Keratinocyte (primary cell): ENCODE measurements around the gene ONECUT1. TPM values are rescaled to one million over a fixed set of nuclear protein-coding genes. Genes with fewer than 3 reads are reported as not detected.
"Not testable (repeated sequence)": the region's sequence is repeated elsewhere in the genome, so short reads cannot be mapped to it uniquely, and the experiment has no call there.

Experiments used
- DNase-seq: peaks from one replicate; pipeline ENCODE4 v3.0.0-alpha.2; 2011; ENCODE audit warnings: low read depth, missing footprints, low spot score
- FAIRE-seq: peaks from 2 replicates; lab custom pipeline; 2011; peaks lifted over from hg19 to GRCh38; lab: Jason Lieb, UNC
- H2AFZ ChIP-seq: 2 replicates; pipeline ENCODE4 v1.6.0; 2012; ENCODE audit warnings: low read length, control low read depth, inconsistent platforms; ENCODE audit not compliant: control insufficient read depth
- H3K27ac ChIP-seq: 2 replicates; pipeline ENCODE4 v1.5.1; 2011; ENCODE audit warnings: low read length; ENCODE audit not compliant: control insufficient read depth, insufficient read depth
- H3K27me3 ChIP-seq: 3 replicates; pipeline ENCODE4 v1.6.0; 2011; ENCODE audit warnings: low read length; ENCODE audit not compliant: control insufficient read depth, insufficient read depth; ENCODE audit errors: extremely low read depth
- H3K36me3 ChIP-seq, 2 experiments: 2 replicates in 1 of 2; 3 replicates in 1 of 2; pipeline ENCODE4 v1.5.1; 2011; ENCODE audit warnings: low read length in 2 of 2, mild to moderate bottlenecking in 1 of 2; ENCODE audit not compliant: control insufficient read depth in 2 of 2, insufficient read depth in 2 of 2; ENCODE audit errors: extremely low read depth in 1 of 2
- H3K4me1 ChIP-seq: 3 replicates; pipeline ENCODE4 v1.5.1; 2011; ENCODE audit warnings: low read length; ENCODE audit not compliant: control insufficient read depth, insufficient read depth; ENCODE audit errors: extremely low read depth
- H3K4me2 ChIP-seq: 3 replicates; pipeline ENCODE4 v1.6.0; 2011; ENCODE audit warnings: low read depth, low read length; ENCODE audit not compliant: control insufficient read depth, insufficient read depth; ENCODE audit errors: extremely low read depth
- H3K4me3 ChIP-seq, 3 experiments: fragments of 200-600 bp in 1 of 3; sonication (generic) in 1 of 3; 2 replicates in 2 of 3; 3 replicates in 1 of 3; pipeline ENCODE4 v1.5.1; 2011 to 2016; ENCODE audit warnings: low read length in 3 of 3, mild to moderate bottlenecking in 3 of 3, control low read depth in 2 of 3, inconsistent platforms in 1 of 3, low read depth in 1 of 3, mixed read lengths in 1 of 3, mixed run types in 1 of 3, moderate library complexity in 1 of 3; ENCODE audit not compliant: control insufficient read depth in 2 of 3, insufficient read depth in 2 of 3; ENCODE audit errors: extremely low read depth in 1 of 3
- H3K79me2 ChIP-seq: 2 replicates; pipeline ENCODE4 v1.6.0; 2012; ENCODE audit warnings: low read length; ENCODE audit not compliant: control insufficient read depth, insufficient read depth
- H3K9ac ChIP-seq: 3 replicates; pipeline ENCODE4 v1.6.0; 2011; ENCODE audit warnings: low read length; ENCODE audit not compliant: control insufficient read depth, insufficient read depth; ENCODE audit errors: extremely low read depth
- H3K9me1 ChIP-seq: 3 replicates; pipeline ENCODE4 v1.6.0; 2011; ENCODE audit warnings: low read length; ENCODE audit not compliant: control insufficient read depth, insufficient read depth; ENCODE audit errors: extremely low read depth
- H3K9me3 ChIP-seq: 2 replicates; pipeline ENCODE4 v1.5.1; 2012; ENCODE audit warnings: low read depth, low read length; ENCODE audit not compliant: control insufficient read depth
- H4K20me1 ChIP-seq: 3 replicates; pipeline ENCODE4 v1.6.0; 2011; ENCODE audit warnings: low read length; ENCODE audit not compliant: control insufficient read depth, insufficient read depth; ENCODE audit errors: extremely low read depth
- EZH2 ChIP-seq: IDR thresholded peaks from one replicate; pipeline ENCODE4 v1.6.1; 2012; ENCODE audit warnings: inconsistent platforms, mild to moderate bottlenecking, low read length, moderate library complexity
- dilution Hi-C: fragments of 300-500 bp; cut with MboI; formaldehyde crosslinking; loops from one replicate; pipeline ENCODE4 v1.7.0; 2020; ENCODE audit warnings: low sequenced_read_pairs; ENCODE audit not compliant: extremely low pct_ligation_motif_present
- polyA plus RNA-seq, 5 experiments: library from polyadenylated mRNA; depleted of rRNA in 3 of 5; stranded (reverse) in 3 of 5; stranded (forward) in 1 of 5; unstranded in 1 of 5; fragments of >200 nt; gene quantifications; 1 replicate in 1 of 5; 2 replicates in 3 of 5; 3 replicates in 1 of 5; pipeline versions ENCODE4 v1.2.1 to v1.2.3, GENCODE V29; 2011 to 2012; ENCODE audit warnings: missing spikeins in 2 of 5, low read depth in 1 of 5, low replicate concordance in 1 of 5
- TF ChIP-seq, protein P1 (sequence below), 3 experiments: IDR thresholded peaks in 1 of 3; conservative IDR thresholded peaks in 1 of 3; optimal IDR thresholded peaks in 1 of 3; 2 replicates in 2 of 3; 3 replicates in 1 of 3; pipeline versions ENCODE3 to v1.5.1; 2011; ENCODE audit warnings: low read length in 3 of 3, mild to moderate bottlenecking in 3 of 3, moderate library complexity in 2 of 3, control low read depth in 1 of 3, inconsistent platforms in 1 of 3; ENCODE audit not compliant: insufficient read depth in 2 of 3; ENCODE audit errors: extremely low read depth in 1 of 3

The ONECUT1 gene
- polyA plus RNA-seq, 1 donor (not counting 4 experiments of a cell fraction or from before 2014, with no cell fraction given), result not detected

DNA sequence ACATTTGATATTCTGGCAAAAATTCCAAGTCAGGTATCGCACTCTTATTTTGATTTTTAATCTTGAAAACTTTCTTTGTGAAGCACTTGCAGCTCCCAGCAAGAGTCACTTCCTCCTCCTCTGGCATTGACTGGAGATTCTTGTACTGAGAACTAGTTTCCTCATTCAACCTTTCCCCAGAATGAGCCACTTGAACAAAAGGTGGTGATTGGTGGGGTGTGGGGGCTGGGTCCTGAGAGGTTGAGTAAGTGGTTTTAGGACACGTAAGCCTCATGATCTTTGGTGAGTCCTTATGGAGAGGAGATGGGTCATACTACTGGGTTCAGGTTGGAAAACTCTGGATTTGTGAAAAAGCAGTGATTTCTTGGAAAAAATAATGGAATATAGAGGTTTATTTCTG lies 32.3 kb upstream of the ONECUT1 start:
- no peak for TF ChIP-seq EZH2
- TF ChIP-seq, protein P1, sequence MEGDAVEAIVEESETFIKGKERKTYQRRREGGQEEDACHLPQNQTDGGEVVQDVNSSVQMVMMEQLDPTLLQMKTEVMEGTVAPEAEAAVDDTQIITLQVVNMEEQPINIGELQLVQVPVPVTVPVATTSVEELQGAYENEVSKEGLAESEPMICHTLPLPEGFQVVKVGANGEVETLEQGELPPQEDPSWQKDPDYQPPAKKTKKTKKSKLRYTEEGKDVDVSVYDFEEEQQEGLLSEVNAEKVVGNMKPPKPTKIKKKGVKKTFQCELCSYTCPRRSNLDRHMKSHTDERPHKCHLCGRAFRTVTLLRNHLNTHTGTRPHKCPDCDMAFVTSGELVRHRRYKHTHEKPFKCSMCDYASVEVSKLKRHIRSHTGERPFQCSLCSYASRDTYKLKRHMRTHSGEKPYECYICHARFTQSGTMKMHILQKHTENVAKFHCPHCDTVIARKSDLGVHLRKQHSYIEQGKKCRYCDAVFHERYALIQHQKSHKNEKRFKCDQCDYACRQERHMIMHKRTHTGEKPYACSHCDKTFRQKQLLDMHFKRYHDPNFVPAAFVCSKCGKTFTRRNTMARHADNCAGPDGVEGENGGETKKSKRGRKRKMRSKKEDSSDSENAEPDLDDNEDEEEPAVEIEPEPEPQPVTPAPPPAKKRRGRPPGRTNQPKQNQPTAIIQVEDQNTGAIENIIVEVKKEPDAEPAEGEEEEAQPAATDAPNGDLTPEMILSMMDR (optimal IDR thresholded peaks at IDR 0.05 in 1 of 3, IDR thresholded peaks at IDR 0.05 in 1 of 3, conservative IDR thresholded peaks at IDR 0.05 in 1 of 3; ENCODE audit: extremely low read depth in 1 of 3, insufficient read depth in 2 of 3, low read length in 3 of 3), result no peak
- Histone ChIP-seq H2AFZ (no peak overlapping the region), H3K27me3 (no peaks in the 10 kb centered on the region), H3K79me2 (no peaks in the 10 kb centered on the region), H3K9me1 (no peaks in the 10 kb centered on the region), H3K9me3 (no peaks in the 10 kb centered on the region), H3K4me1 (no peaks in the 10 kb centered on the region), H4K20me1 (no peaks in the 10 kb centered on the region), H3K27ac (no peak overlapping the region), H3K4me3 (no peak overlapping the region), H3K36me3 (no peaks in the 10 kb centered on the region), H3K4me2 (no peak overlapping the region), H3K9ac (no peak overlapping the region)
- no peak for FAIRE-seq
- DNase-seq, result no peak
- dilution Hi-C loops, result no loop called here

DNA sequence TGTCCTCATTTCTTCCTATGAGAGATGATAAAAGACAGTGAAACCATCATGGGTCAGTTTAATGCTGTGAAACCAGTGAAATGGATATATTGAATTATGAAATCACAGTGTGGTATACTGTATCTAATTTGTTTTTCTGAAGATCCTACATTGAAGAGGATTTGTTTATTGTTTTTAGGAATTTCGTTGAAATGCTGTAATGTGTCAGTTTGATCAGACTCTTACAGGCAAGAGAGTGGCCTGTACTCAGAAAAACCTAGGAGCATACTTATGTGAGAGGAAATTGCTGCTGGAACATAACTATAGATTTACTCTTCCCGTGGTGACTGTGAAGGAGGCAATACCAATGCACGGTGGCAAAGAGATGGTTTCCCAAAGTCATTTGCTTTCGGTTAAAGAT lies 29.1 kb upstream of the ONECUT1 start:
- no peaks in the 10 kb centered on the region for H3K36me3 ChIP-seq
- TF ChIP-seq EZH2, result no peak
- TF ChIP-seq, protein P1 (optimal IDR thresholded peaks at IDR 0.05 in 1 of 3, IDR thresholded peaks at IDR 0.05 in 1 of 3, conservative IDR thresholded peaks at IDR 0.05 in 1 of 3; ENCODE audit: extremely low read depth in 1 of 3, insufficient read depth in 2 of 3, low read length in 3 of 3), result no peak
- DNase-seq (no peak), FAIRE-seq (no peak)
- no peaks in the 10 kb centered on the region for H4K20me1 ChIP-seq
- no peak overlapping the region for H2AFZ ChIP-seq
- H3K4me2 ChIP-seq, result no peak overlapping the region
- H3K27me3 ChIP-seq, result no peaks in the 10 kb centered on the region
- no peak overlapping the region for H3K4me3 ChIP-seq
- H3K9me3 ChIP-seq, result no peaks in the 10 kb centered on the region
- dilution Hi-C loops, result no loop called here
- H3K9ac ChIP-seq, result no peak overlapping the region
- no peaks in the 10 kb centered on the region for H3K79me2 ChIP-seq
- H3K4me1 ChIP-seq, result no peaks in the 10 kb centered on the region
- no peak overlapping the region for H3K27ac ChIP-seq
- no peaks in the 10 kb centered on the region for H3K9me1 ChIP-seq

DNA sequence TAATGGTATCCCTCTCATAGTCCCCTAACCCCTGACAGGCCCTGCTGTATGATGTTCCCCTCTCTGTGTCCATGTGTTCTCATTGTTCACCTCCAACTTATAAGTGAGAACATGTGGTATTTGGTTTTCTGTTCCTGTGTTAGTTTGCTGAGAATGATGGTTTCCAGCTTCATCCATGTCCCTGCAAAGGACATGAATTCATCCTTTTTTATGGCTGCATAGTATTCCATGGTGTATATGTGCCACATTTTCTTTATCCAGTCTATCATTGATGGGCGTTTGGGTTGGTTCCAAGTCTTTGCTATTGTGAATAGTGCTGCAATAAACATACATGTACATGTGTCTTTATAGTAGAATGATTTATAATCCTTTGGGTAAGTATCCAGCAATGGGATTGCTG lies 25.8 kb upstream of the ONECUT1 start:
- not testable (repeated sequence) for H2AFZ ChIP-seq

More for the DNA sequence above, 25.8 kb upstream of the ONECUT1 start:
- H3K79me2 ChIP-seq, H3K9ac ChIP-seq, H3K4me1 ChIP-seq, H3K9me1 ChIP-seq, DNase-seq, H3K4me3 ChIP-seq, H3K4me2 ChIP-seq, H3K36me3 ChIP-seq, FAIRE-seq, H4K20me1 ChIP-seq, H3K27ac ChIP-seq, H3K9me3 ChIP-seq, H3K27me3 ChIP-seq, dilution Hi-C loops: not testable (repeated sequence)
